ENCODE data around the gene GJB5.

The GJB5 gene

GRCh38 chr1:34796990-34797389 lies 42.1 kb downstream of the GJB5 start:
- DNase-seq, result no peak

- DNase-seq, result no peak
Observed at GRCh38 chr1:34800214-34800613, 45.4 kb downstream of the GJB5 start.

GRCh38 chr1:34803770-34804169 lies 48.9 kb downstream of the GJB5 start:
- no peak for DNase-seq

GRCh38 chr1:34806396-34806795 lies 51.5 kb downstream of the GJB5 start:
- no peak for DNase-seq

All from SW 1271 (cell line).